ENCODE measurements around the gene EPB41. TPM values are rescaled to one million over a fixed set of nuclear protein-coding genes. Genes with fewer than 3 reads are reported as not detected.

EPB41 gene
- total and polyA plus RNA-seq, 9 of the 15 experiments (the other 6 are each of a cell fraction or from before 2014, with no cell fraction given) = 3.7 to 213 (median 141) TPM

DNA sequence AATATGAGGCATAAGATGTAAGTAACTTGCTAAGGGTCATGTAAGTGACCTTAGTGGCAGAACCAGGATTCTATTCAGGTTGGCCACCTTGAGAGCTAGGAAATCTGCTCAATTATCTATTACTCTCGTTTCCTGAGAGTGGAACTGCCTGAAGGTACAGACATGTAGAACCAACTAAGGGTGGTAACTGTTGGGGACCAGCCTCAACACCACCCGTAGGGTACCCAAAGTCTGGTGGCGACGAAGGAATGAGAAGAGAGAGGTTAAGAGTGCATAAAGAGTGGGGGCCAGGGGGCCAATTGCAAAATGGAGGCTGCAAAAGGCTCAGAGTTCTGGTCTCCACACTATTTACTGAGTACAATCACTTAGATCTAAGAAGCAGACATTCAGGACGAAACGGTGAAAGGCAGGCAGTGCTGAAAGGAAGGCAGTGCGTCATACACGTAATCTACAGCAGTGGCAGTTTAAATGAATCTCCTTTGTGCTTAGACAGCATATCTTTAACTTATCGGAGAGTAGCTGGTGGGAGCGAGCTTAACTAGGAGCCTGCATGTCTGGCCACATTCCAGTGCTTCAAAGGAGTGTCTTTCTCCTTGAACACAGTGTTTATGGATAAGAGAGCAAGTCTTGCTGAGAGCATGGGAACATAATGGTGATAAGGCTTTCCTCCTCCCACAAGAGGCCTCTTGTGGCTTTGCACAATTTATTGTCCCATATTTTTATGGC lies 242.3 kb downstream of the EPB41 start:
- CTCF ChIA-PET (ENCODE audit: low intra/inter-chr PET ratio) = no interaction called here
- H3K9me3 ChIP-seq (replicated peaks; ENCODE audit: control insufficient read depth, insufficient read depth, low read depth, low read length) = no peaks in the 10 kb centered on the region; the same call in 1 of the 2 replicates
- no peaks in the 10 kb centered on the region for H3K27me3 ChIP-seq (ENCODE audit: control insufficient read depth in 2 of 2, insufficient read depth in 2 of 2, low read length in 2 of 2)
- H3K36me3 ChIP-seq (ENCODE audit: control insufficient read depth, insufficient read depth, low read length) = peaks cover 92% of the 10 kb centered on the region
- H3K4me3 ChIP-seq = peak overlapping the region; percentile 8; the same call in 1 of the 2 replicates
- ATAC-seq (peak; percentile 93), DNase-seq (ENCODE audit: extremely low read depth in 1 of 4, low spot score in 3 of 4) (peak; percentile 59 to 97 (median 70)), FAIRE-seq (peak; percentile 99)
- H4K20me1 ChIP-seq (replicated peaks; ENCODE audit: control insufficient read depth, insufficient read depth, low read length) = no peaks in the 10 kb centered on the region
- POLR2A ChIA-PET = interaction anchor here (0.6 to 5.6 kb wide), 12 partner anchors 9 to 273 kb away, joined by 3 to 54 read pairs (median 5); partner anchors contain the start of gene SRSF4
- no TSS peak for BruUV-seq (replicated peaks)
- peak overlapping the region; percentile 90 for H3K27ac ChIP-seq (ENCODE audit: extremely low read depth, low read depth, low read length)
- no peaks in the 10 kb centered on the region for H3K9me1 ChIP-seq (ENCODE audit: control insufficient read depth, insufficient read depth, low read length)
- H3K4me2 ChIP-seq (ENCODE audit: insufficient read depth, low read length) = peak overlapping the region; percentile 76
- peak overlapping the region; percentile 29; the same call in 1 of the 2 replicates for H2AFZ ChIP-seq (ENCODE audit: low read depth, low read length)
- H3K4me1 ChIP-seq (replicated peaks in 1 of 2; ENCODE audit: control insufficient read depth in 2 of 2, insufficient read depth in 2 of 2, low read length in 2 of 2) = peaks cover 30 to 34% of the 10 kb centered on the region in 2 experiments
- intact Hi-C loops (cut with micrococcal nuclease) (loop anchor here (1.0 kb wide), 2 partner anchors 46 to 274 kb away; no protein-coding TSS in a partner anchor), in situ Hi-C loops (cut with MboI) (no loop called here)
- H3K79me2 ChIP-seq (ENCODE audit: control insufficient read depth, insufficient read depth, low read length) = peaks cover 66% of the 10 kb centered on the region
- peak overlapping the region; percentile 51 to 57; a peak in 3 of 4 replicates for H3K9ac ChIP-seq (ENCODE audit: insufficient read depth in 1 of 2, low read depth in 2 of 2, low read length in 2 of 2)
- 2% methylated on average over 10 of the region's 10 CpGs for WGBS (ENCODE audit: insufficient coverage, low coverage, missing lambda C conversion rate)
- no peak for TF ChIP-seq SRSF3 (IDR thresholded peaks at IDR 0.05; ENCODE audit: insufficient read depth, low read length)
- no peak for TF ChIP-seq RFX5 (IDR thresholded peaks at IDR 0.05; ENCODE audit: low read depth, low read length)
- TF ChIP-seq TCF7L2 (IDR thresholded peaks at IDR 0.05; ENCODE audit: low read depth, low read length) = peak; percentile 78; the same call in 1 of the 2 replicates
- TF ChIP-seq, protein P1, sequence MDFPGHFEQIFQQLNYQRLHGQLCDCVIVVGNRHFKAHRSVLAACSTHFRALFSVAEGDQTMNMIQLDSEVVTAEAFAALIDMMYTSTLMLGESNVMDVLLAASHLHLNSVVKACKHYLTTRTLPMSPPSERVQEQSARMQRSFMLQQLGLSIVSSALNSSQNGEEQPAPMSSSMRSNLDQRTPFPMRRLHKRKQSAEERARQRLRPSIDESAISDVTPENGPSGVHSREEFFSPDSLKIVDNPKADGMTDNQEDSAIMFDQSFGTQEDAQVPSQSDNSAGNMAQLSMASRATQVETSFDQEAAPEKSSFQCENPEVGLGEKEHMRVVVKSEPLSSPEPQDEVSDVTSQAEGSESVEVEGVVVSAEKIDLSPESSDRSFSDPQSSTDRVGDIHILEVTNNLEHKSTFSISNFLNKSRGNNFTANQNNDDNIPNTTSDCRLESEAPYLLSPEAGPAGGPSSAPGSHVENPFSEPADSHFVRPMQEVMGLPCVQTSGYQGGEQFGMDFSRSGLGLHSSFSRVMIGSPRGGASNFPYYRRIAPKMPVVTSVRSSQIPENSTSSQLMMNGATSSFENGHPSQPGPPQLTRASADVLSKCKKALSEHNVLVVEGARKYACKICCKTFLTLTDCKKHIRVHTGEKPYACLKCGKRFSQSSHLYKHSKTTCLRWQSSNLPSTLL (IDR thresholded peaks at IDR 0.05) = no peak
- TF ChIP-seq YBX1 (IDR thresholded peaks at IDR 0.05) = no peak
- TF ChIP-seq SIRT6 (IDR thresholded peaks at IDR 0.05; ENCODE audit: low read depth, low read length) = no peak
- TF ChIP-seq, protein P2, sequence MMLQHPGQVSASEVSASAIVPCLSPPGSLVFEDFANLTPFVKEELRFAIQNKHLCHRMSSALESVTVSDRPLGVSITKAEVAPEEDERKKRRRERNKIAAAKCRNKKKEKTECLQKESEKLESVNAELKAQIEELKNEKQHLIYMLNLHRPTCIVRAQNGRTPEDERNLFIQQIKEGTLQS (IDR thresholded peaks at IDR 0.05) = peak; percentile 88
- TF ChIP-seq, protein P2 (CRISPR knock-in tag; conservative IDR thresholded peaks at IDR 0.05) = peak; percentile 91
- peak; percentile 85 for TF ChIP-seq SMAD1 (IDR thresholded peaks at IDR 0.05; ENCODE audit: low read depth, low read length, partially characterized antibody)
- TF ChIP-seq ZNF146 (CRISPR knock-in tag; IDR thresholded peaks at IDR 0.05; ENCODE audit: unreplicated experiment) = no peak
- TF ChIP-seq, protein P3, sequence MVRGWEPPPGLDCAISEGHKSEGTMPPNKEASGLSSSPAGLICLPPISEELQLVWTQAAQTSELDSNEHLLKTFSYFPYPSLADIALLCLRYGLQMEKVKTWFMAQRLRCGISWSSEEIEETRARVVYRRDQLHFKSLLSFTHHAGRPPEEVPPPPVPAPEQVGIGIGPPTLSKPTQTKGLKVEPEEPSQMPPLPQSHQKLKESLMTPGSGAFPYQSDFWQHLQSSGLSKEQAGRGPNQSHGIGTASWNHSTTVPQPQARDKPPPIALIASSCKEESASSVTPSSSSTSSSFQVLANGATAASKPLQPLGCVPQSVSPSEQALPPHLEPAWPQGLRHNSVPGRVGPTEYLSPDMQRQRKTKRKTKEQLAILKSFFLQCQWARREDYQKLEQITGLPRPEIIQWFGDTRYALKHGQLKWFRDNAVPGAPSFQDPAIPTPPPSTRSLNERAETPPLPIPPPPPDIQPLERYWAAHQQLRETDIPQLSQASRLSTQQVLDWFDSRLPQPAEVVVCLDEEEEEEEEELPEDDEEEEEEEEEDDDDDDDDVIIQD (CRISPR knock-in tag; IDR thresholded peaks at IDR 0.05) = no peak
- TF ChIP-seq, protein P4, sequence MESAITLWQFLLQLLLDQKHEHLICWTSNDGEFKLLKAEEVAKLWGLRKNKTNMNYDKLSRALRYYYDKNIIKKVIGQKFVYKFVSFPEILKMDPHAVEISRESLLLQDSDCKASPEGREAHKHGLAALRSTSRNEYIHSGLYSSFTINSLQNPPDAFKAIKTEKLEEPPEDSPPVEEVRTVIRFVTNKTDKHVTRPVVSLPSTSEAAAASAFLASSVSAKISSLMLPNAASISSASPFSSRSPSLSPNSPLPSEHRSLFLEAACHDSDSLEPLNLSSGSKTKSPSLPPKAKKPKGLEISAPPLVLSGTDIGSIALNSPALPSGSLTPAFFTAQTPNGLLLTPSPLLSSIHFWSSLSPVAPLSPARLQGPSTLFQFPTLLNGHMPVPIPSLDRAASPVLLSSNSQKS (CRISPR knock-in tag; IDR thresholded peaks at IDR 0.05) = no peak
- TF ChIP-seq, protein P5, sequence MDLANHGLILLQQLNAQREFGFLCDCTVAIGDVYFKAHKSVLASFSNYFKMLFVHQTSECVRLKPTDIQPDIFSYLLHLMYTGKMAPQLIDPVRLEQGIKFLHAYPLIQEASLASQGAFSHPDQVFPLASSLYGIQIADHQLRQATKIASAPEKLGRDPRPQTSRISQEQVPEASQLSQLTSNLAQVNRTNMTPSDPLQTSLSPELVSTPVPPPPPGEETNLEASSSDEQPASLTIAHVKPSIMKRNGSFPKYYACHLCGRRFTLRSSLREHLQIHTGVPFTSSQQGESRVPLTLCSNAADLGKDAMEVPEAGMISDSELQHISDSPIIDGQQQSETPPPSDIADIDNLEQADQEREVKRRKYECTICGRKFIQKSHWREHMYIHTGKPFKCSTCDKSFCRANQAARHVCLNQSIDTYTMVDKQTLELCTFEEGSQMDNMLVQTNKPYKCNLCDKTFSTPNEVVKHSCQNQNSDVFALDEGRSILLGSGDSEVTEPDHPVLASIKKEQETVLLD (IDR thresholded peaks at IDR 0.05) = peak; percentile 91; the same call in 1 of the 2 replicates
